H1 (cell line): ENCODE results near the gene ATP13A2. TPM values are rescaled to one million over a fixed set of nuclear protein-coding genes. Genes with fewer than 3 reads are reported as not detected.

Experiments
- CTCF ChIA-PET: fragments of 300-600 bp; sonication (Branson Sonifier 250); formaldehyde crosslinking; loops from one replicate; lab custom pipeline; 2021; ENCODE audit not compliant: partially characterized antibody; lab: Charles Lee
- POLR2A ChIA-PET: fragments of 300-600 bp; sonication (Branson Sonifier 250); formaldehyde crosslinking; loops from one replicate; lab custom pipeline; 2021; ENCODE audit warnings: inconsistent platforms; ENCODE audit not compliant: partially characterized antibody; lab: Charles Lee
- DNase-seq, 2 experiments: peaks; one replicate each; pipeline versions ENCODE4 v3.0.0 to v3.0.0-alpha.2; 2010 to 2022; ENCODE audit warnings: low spot score in 2 of 2, low read depth in 1 of 2, mixed read lengths in 1 of 2
- FAIRE-seq: peaks from 2 replicates; lab custom pipeline; 2011; peaks lifted over from hg19 to GRCh38; lab: Jason Lieb, UNC
- H2AFZ ChIP-seq: 2 replicates; pipeline ENCODE4 v1.8.1; 2012; ENCODE audit warnings: low read length, inconsistent platforms
- H2AK5ac ChIP-seq: 2 replicates; pipeline ENCODE4 v1.6.1; 2013; ENCODE audit warnings: low read depth, low read length
- H2BK120ac ChIP-seq: replicated peaks from 2 replicates; pipeline ENCODE3; 2013; ENCODE audit warnings: low read depth, low read length, inconsistent platforms
- H2BK12ac ChIP-seq: 2 replicates; pipeline ENCODE4 v1.6.1; 2013; ENCODE audit warnings: low read depth, low read length
- H2BK15ac ChIP-seq: 2 replicates; pipeline ENCODE4 v1.6.1; 2013; ENCODE audit warnings: low read length
- H2BK20ac ChIP-seq: 2 replicates; pipeline ENCODE4 v1.6.1; 2013; ENCODE audit warnings: low read length
- H2BK5ac ChIP-seq: 2 replicates; pipeline ENCODE4 v1.6.1; 2013; ENCODE audit warnings: low read depth, low read length
- H3K14ac ChIP-seq: 2 replicates; pipeline ENCODE4 v1.6.1; 2013; ENCODE audit warnings: inconsistent platforms; ENCODE audit not compliant: insufficient read length
- H3K18ac ChIP-seq: 2 replicates; pipeline ENCODE4 v1.6.1; 2013; ENCODE audit warnings: low read length; ENCODE audit errors: extremely low read depth
- H3K23ac ChIP-seq: 2 replicates; pipeline ENCODE4 v1.6.1; 2013; ENCODE audit warnings: inconsistent platforms; ENCODE audit not compliant: insufficient read length
- H3K23me2 ChIP-seq: 2 replicates; pipeline ENCODE4 v1.6.1; 2013; ENCODE audit warnings: low read depth, low read length
- H3K27ac ChIP-seq: 2 replicates; pipeline ENCODE4 v1.6.1; 2011; ENCODE audit warnings: low read depth, low read length, inconsistent platforms
- H3K27me3 ChIP-seq, 4 experiments: replicated peaks in 1 of 4; 1 replicate in 1 of 4; 2 replicates in 3 of 4; pipeline versions ENCODE4 v1.6.1 to v1.8.1; 2011 to 2013; ENCODE audit warnings: low read length in 3 of 4, mild to moderate bottlenecking in 3 of 4, inconsistent platforms in 2 of 4, mixed read lengths in 2 of 4, moderate library complexity in 1 of 4; ENCODE audit not compliant: control insufficient read depth in 3 of 4, insufficient read depth in 3 of 4; ENCODE audit errors: extremely low read depth in 1 of 4
- H3K36me3 ChIP-seq, 4 experiments: 2 replicates each; pipeline versions ENCODE4 v1.6.1 to v1.8.1; 2011 to 2013; ENCODE audit warnings: mild to moderate bottlenecking in 4 of 4, low read length in 3 of 4, moderate library complexity in 2 of 4, control low read depth in 1 of 4, inconsistent platforms in 1 of 4; ENCODE audit not compliant: insufficient read depth in 4 of 4, control insufficient read depth in 2 of 4
- H3K4ac ChIP-seq: replicated peaks from 2 replicates; pipeline ENCODE3; 2013; ENCODE audit warnings: low read length, low read depth, mixed read lengths, inconsistent platforms; ENCODE audit not compliant: insufficient read length
- H3K4me1 ChIP-seq, 4 experiments: replicated peaks in 1 of 4; 1 replicate in 1 of 4; 2 replicates in 3 of 4; pipeline versions ENCODE4 v1.6.1 to v1.8.1; 2011 to 2013; ENCODE audit warnings: low read length in 3 of 4, inconsistent platforms in 2 of 4, mixed read lengths in 1 of 4; ENCODE audit not compliant: insufficient read depth in 4 of 4, control insufficient read depth in 3 of 4
- H3K4me2 ChIP-seq, 2 experiments: 2 replicates each; pipeline versions ENCODE4 v1.6.1 to v1.8.1; 2011 to 2013; ENCODE audit warnings: low read depth in 2 of 2, low read length in 2 of 2, control low read depth in 1 of 2, inconsistent platforms in 1 of 2, mild to moderate bottlenecking in 1 of 2; ENCODE audit not compliant: insufficient read depth in 1 of 2
- H3K4me3 ChIP-seq, 4 experiments: fragments of 200-600, 300-600 bp in 1 of 4; sonication (generic), shearing (Covaris generic), sonication (Bioruptor Twin) in 1 of 4; 2 replicates each; pipeline versions ENCODE4 v1.5.1 to v1.8.1; 2011 to 2016; ENCODE audit warnings: low read length in 4 of 4, low read depth in 3 of 4, control low read depth in 2 of 4, inconsistent platforms in 2 of 4, mild to moderate bottlenecking in 2 of 4, mixed read lengths in 1 of 4, moderate library complexity in 1 of 4; ENCODE audit not compliant: insufficient read depth in 2 of 4; ENCODE audit errors: extremely low read depth in 1 of 4
- H3K56ac ChIP-seq: replicated peaks from 2 replicates; pipeline ENCODE3; 2013; ENCODE audit warnings: low read depth, mild to moderate bottlenecking, mixed read lengths, low read length, inconsistent platforms; ENCODE audit not compliant: insufficient read length
- H3K79me1 ChIP-seq: 2 replicates; pipeline ENCODE4 v1.6.1; 2013; ENCODE audit warnings: low read depth, low read length, control low read depth
- H3K79me2 ChIP-seq, 2 experiments: 2 replicates each; pipeline versions ENCODE4 v1.6.1 to v1.8.1; 2012 to 2013; ENCODE audit warnings: low read length in 2 of 2, mild to moderate bottlenecking in 2 of 2, inconsistent platforms in 1 of 2; ENCODE audit not compliant: insufficient read depth in 2 of 2, control insufficient read depth in 1 of 2
- H3K9ac ChIP-seq, 4 experiments: replicated peaks in 1 of 4; 1 replicate in 1 of 4; 2 replicates in 3 of 4; pipeline versions ENCODE4 v1.6.1 to v1.8.1; 2011 to 2013; ENCODE audit warnings: low read depth in 3 of 4, low read length in 3 of 4, control low read depth in 2 of 4, mild to moderate bottlenecking in 2 of 4, moderate library complexity in 2 of 4, inconsistent platforms in 1 of 4; ENCODE audit errors: extremely low read depth in 1 of 4
- H3K9me3 ChIP-seq, 2 experiments: 2 replicates each; pipeline versions ENCODE4 v1.6.1 to v1.8.1; 2012 to 2013; ENCODE audit warnings: mild to moderate bottlenecking in 2 of 2, moderate library complexity in 2 of 2, control low read depth in 1 of 2, inconsistent platforms in 1 of 2, low read depth in 1 of 2, low read length in 1 of 2, mixed read lengths in 1 of 2; ENCODE audit not compliant: insufficient read depth in 2 of 2
- H4K20me1 ChIP-seq, 2 experiments: replicated peaks in 1 of 2; 2 replicates each; pipeline versions ENCODE3 to v1.8.1; 2011 to 2013; ENCODE audit warnings: inconsistent platforms in 2 of 2, low read length in 2 of 2, mild to moderate bottlenecking in 1 of 2; ENCODE audit not compliant: insufficient read depth in 2 of 2, control insufficient read depth in 1 of 2
- H4K5ac ChIP-seq: 2 replicates; pipeline ENCODE4 v1.6.1; 2013; ENCODE audit warnings: low read length, low read depth, mixed read lengths, inconsistent platforms; ENCODE audit not compliant: insufficient read length
- H4K8ac ChIP-seq: 2 replicates; pipeline ENCODE4 v1.8.0; 2013; ENCODE audit warnings: mild to moderate bottlenecking, moderate library complexity, low read length, inconsistent platforms; ENCODE audit not compliant: insufficient read depth; ENCODE audit errors: extremely low read depth
- H4K91ac ChIP-seq: replicated peaks from 2 replicates; pipeline ENCODE3; 2013; ENCODE audit warnings: low read length, mixed read lengths, inconsistent platforms; ENCODE audit not compliant: insufficient read length
- ASH2L ChIP-seq: fragments of 200-600, 300-600 bp; sonication (generic); IDR thresholded peaks from one replicate; pipeline ENCODE4 v1.7.1; 2017; ENCODE audit warnings: low read length
- BCL11A ChIP-seq, 2 experiments: IDR thresholded peaks; one replicate each; pipeline ENCODE4 v1.6.1; 2011; ENCODE audit warnings: low read depth in 2 of 2, low read length in 2 of 2, mild to moderate bottlenecking in 2 of 2
- CHD1 ChIP-seq: IDR thresholded peaks from 2 replicates; pipeline ENCODE4 v1.6.1; 2012; ENCODE audit warnings: low read depth, low read length, improper control_type of control experiment
- E2F6 ChIP-seq: IDR thresholded peaks from 2 replicates; pipeline ENCODE4 v1.6.1; 2012; ENCODE audit warnings: inconsistent platforms
- EZH2 ChIP-seq: fragments of 200-600 bp; sonication (generic); IDR thresholded peaks from 2 replicates; pipeline ENCODE4 v1.7.1; 2012; ENCODE audit warnings: low read depth, mild to moderate bottlenecking, moderate library complexity, low read length, inconsistent platforms; ENCODE audit not compliant: severe bottlenecking
- GABPA ChIP-seq: IDR thresholded peaks from 2 replicates; pipeline ENCODE4 v1.6.1; 2011; ENCODE audit warnings: mild to moderate bottlenecking, low read length, moderate library complexity, borderline replicate concordance; ENCODE audit not compliant: insufficient read depth
- HDAC2 ChIP-seq, 2 experiments: fragments of 300-600 bp in 1 of 2; sonication (generic) in 1 of 2; IDR thresholded peaks; 2 replicates each; pipeline ENCODE4 v1.6.1; 2011 to 2012; ENCODE audit warnings: low read depth in 2 of 2, low read length in 2 of 2, mild to moderate bottlenecking in 2 of 2, moderate library complexity in 2 of 2, borderline replicate concordance in 1 of 2, inconsistent platforms in 1 of 2
- KDM1A ChIP-seq: fragments of 200-600, 300-600 bp; sonication (generic); IDR thresholded peaks from 2 replicates; pipeline ENCODE4 v1.7.1; 2016; ENCODE audit warnings: mild to moderate bottlenecking, low read length, borderline replicate concordance
- RAD21 ChIP-seq, 2 experiments: IDR thresholded peaks in 1 of 2; conservative IDR thresholded peaks in 1 of 2; 2 replicates each; pipeline ENCODE4 v1.6.1; 2011; ENCODE audit warnings: low read depth in 2 of 2, low read length in 2 of 2, improper control_type of control experiment in 1 of 2, inconsistent platforms in 1 of 2, mild to moderate bottlenecking in 1 of 2, moderate library complexity in 1 of 2
- SAP30 ChIP-seq: fragments of 300-600 bp; sonication (generic); IDR thresholded peaks from 2 replicates; pipeline ENCODE4 v1.7.1; 2012; ENCODE audit warnings: low read length, moderate library complexity, mild to moderate bottlenecking, inconsistent platforms; ENCODE audit not compliant: insufficient read depth, insufficient replicate concordance
- SP4 ChIP-seq: IDR thresholded peaks from 2 replicates; pipeline ENCODE4 v1.6.1; 2012; ENCODE audit warnings: low read length, inconsistent platforms
- SUZ12 ChIP-seq: fragments of 200-600 bp; sonication (generic); IDR thresholded peaks from 2 replicates; pipeline ENCODE4 v1.6.1; 2012; ENCODE audit warnings: mild to moderate bottlenecking, inconsistent platforms, low read length, moderate library complexity, mixed read lengths
- ZNF274 ChIP-seq: IDR thresholded peaks from 2 replicates; pipeline ENCODE4 v1.7.0; 2012; ENCODE audit warnings: low read length, borderline replicate concordance; ENCODE audit errors: extremely low read depth
- WGBS, 2 experiments: shearing (Covaris generic) in 1 of 2; methylation state at CpG; one replicate each; pipeline versions ENCODE4 v1.1.6 to v1.1.7; 2013 to 2015; ENCODE audit warnings: low lambda C conversion rate in 2 of 2, mixed read lengths in 2 of 2, inconsistent platforms in 1 of 2, low coverage in 1 of 2, missing lambda C conversion rate in 1 of 2; ENCODE audit not compliant: insufficient replicate concordance in 2 of 2, insufficient coverage in 1 of 2, insufficient read length in 1 of 2; ENCODE audit errors: extremely low coverage in 1 of 2, missing lambda C conversion rate in 1 of 2; 5-methylcytosine and 5-hydroxymethylcytosine counted together
- polyA plus RNA-seq, 7 experiments: library from polyadenylated mRNA; depleted of rRNA in 3 of 7; stranded (reverse) in 5 of 7; unstranded in 2 of 7; fragments of >200 nt in 5 of 7; fragments of 200-250 nt in 2 of 7; gene quantifications; 1 replicate in 5 of 7; 2 replicates in 1 of 7; 4 replicates in 1 of 7; pipeline versions ENCODE4 v1.2.1 to v1.2.3, GENCODE V29; 2011 to 2013; ENCODE audit warnings: missing spikeins in 2 of 7, mixed read lengths in 2 of 7
- total RNA-seq: library from RNA; stranded (reverse); fragmentation: NEBNext Ultra II Directional; extraction: Animal tissue kit (Norgen Biotek cat#: 25700); gene quantifications from 2 replicates; pipeline ENCODE4 v1.2.1, GENCODE V29; 2021

ATP13A2 gene
- total and polyA plus RNA-seq, 2 of the 8 experiments (the other 6 are each of a cell fraction or from before 2014, with no cell fraction given) = 82.1 to 83.6 TPM

DNA sequence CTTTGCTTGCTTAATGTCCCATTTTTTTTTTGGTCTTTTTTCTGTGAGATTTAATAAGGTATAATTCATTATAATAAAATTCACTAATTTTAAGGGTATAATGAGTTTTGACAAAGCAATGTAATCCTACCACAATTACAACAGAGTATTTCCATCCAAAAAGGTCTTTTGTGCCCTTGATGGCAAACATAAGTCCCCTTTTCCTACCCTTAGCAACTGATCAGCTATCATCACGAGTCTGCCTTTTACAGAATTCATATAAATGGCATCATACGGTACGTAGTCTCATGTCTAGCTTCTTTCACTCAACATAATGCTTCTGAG is 34.6 kb upstream of the ATP13A2 start:
- Histone ChIP-seq H3K27me3 (no peaks in the 10 kb centered on the region), H4K20me1 (peaks cover 0 to 1% of the 10 kb centered on the region in 2 experiments), H3K14ac (no peak overlapping the region), H3K18ac (no peak overlapping the region), H2BK12ac (no peak overlapping the region), H2BK120ac (no peak overlapping the region), H2BK20ac (no peak overlapping the region), H4K91ac (no peak overlapping the region), H3K56ac (no peak overlapping the region), H3K4me1 (no peaks in the 10 kb centered on the region), H3K9me3 (no peaks in the 10 kb centered on the region), H4K5ac (no peak overlapping the region), H3K36me3 (peaks cover 8 to 36% (median 19%) of the 10 kb centered on the region in 4 experiments), H2AK5ac (no peak overlapping the region), H4K8ac (no peak overlapping the region), H3K27ac (no peak overlapping the region), H2AFZ (no peak overlapping the region), H3K23ac (no peak overlapping the region), H3K4me3 (no peak overlapping the region), H3K79me2 (peaks cover 0 to 28% of the 10 kb centered on the region in 2 experiments; a peak in 2 of 4 replicates), H3K4me2 (no peak overlapping the region), H2BK15ac (no peak overlapping the region), H3K79me1 (peaks cover 2% of the 10 kb centered on the region; the same call in 1 of the 2 replicates), H3K4ac (no peak overlapping the region), H3K23me2 (no peaks in the 10 kb centered on the region), H3K9ac (no peak overlapping the region), H2BK5ac (no peak overlapping the region)
- DNase-seq (no peak), FAIRE-seq (no peak)
- 87% methylated on average over 3 of the region's 3 CpGs; no CpG with 5 or more reads in 1 of the 2 experiments for WGBS, 2 experiments
- ChIA-PET CTCF (interaction anchor here (0.6 to 7.0 kb wide), 30 partner anchors 9 to 556 kb away, joined by 3 to 95 read pairs (median 4); partner anchors contain the start of gene ATP13A2), POLR2A (interaction anchor here (0.9 to 1.3 kb wide), 3 partner anchors 24 to 99 kb away, joined by 3 to 4 read pairs (median 3); no protein-coding TSS in a partner anchor)
- TF ChIP-seq BCL11A (IDR thresholded peaks at IDR 0.05; ENCODE audit: low read depth in 2 of 2, low read length in 2 of 2) = no peak
- no peak for TF ChIP-seq KDM1A
- no peak for TF ChIP-seq E2F6
- no peak for TF ChIP-seq HDAC2 (IDR thresholded peaks at IDR 0.05; ENCODE audit: borderline replicate concordance in 1 of 2, low read depth in 2 of 2, low read length in 2 of 2)
- no peak for TF ChIP-seq EZH2
- no peak for TF ChIP-seq ASH2L
- no peak for TF ChIP-seq GABPA
- TF ChIP-seq SAP30 = no peak
- TF ChIP-seq ZNF274 = no peak
- no peak for TF ChIP-seq SUZ12
- TF ChIP-seq CHD1 = no peak
- no peak for TF ChIP-seq RAD21 (IDR thresholded peaks at IDR 0.05 in 1 of 2, conservative IDR thresholded peaks at IDR 0.05 in 1 of 2; ENCODE audit: low read depth in 2 of 2, low read length in 2 of 2)
- TF ChIP-seq SP4 = no peak
